CD14-positive monocyte (primary cell): Measurements from ENCODE around the gene LRBA. TPM values are rescaled to one million over a fixed set of nuclear protein-coding genes. Genes with fewer than 3 reads are reported as not detected.

Source experiments
- DNase-seq, 3 donors: peaks; one replicate each; pipeline ENCODE4 v3.0.0-alpha.2; 2011 to 2022
- H2AFZ ChIP-seq: 2 replicates; pipeline ENCODE4 v1.6.0; 2012; ENCODE audit warnings: mild to moderate bottlenecking, low read depth, low read length, inconsistent platforms; ENCODE audit not compliant: insufficient read depth, poor library complexity, severe bottlenecking
- H3K27ac ChIP-seq, 2 donors: 1 replicate in 1 of 2; 2 replicates in 1 of 2; pipeline ENCODE4 v1.5.1; 2012 to 2013; ENCODE audit warnings: low read length in 2 of 2, control low read depth in 1 of 2, inconsistent platforms in 1 of 2, low read depth in 1 of 2, mild to moderate bottlenecking in 1 of 2
- H3K27me3 ChIP-seq, 2 donors: one replicate each; pipeline versions ENCODE4 v1.6.0 to v1.6.1; 2011 to 2013; ENCODE audit warnings: low read length in 2 of 2; ENCODE audit not compliant: control insufficient read depth in 2 of 2, insufficient read depth in 2 of 2
- H3K36me3 ChIP-seq, 2 donors: replicated peaks in 1 of 2; 1 replicate in 1 of 2; 2 replicates in 1 of 2; pipeline versions ENCODE4 v1.5.1 to v1.6.1; 2012 to 2013; ENCODE audit warnings: low read length in 2 of 2, control low read depth in 1 of 2, inconsistent platforms in 1 of 2, mild to moderate bottlenecking in 1 of 2; ENCODE audit not compliant: insufficient read depth in 2 of 2, control insufficient read depth in 1 of 2
- H3K4me1 ChIP-seq, 2 donors: 1 replicate in 1 of 2; 2 replicates in 1 of 2; pipeline versions ENCODE4 v1.5.1 to v1.6.1; 2012 to 2013; ENCODE audit warnings: low read length in 2 of 2, control low read depth in 1 of 2, inconsistent platforms in 1 of 2, mild to moderate bottlenecking in 1 of 2, moderate library complexity in 1 of 2; ENCODE audit not compliant: insufficient read depth in 2 of 2, control insufficient read depth in 1 of 2
- H3K4me2 ChIP-seq: replicated peaks from 2 replicates; pipeline ENCODE3; 2012; ENCODE audit warnings: low read length, moderate library complexity, mild to moderate bottlenecking; ENCODE audit not compliant: poor library complexity, severe bottlenecking; ENCODE audit errors: extremely low read depth
- H3K4me3 ChIP-seq, 3 experiments: fragments of 200-600 bp in 1 of 3; sonication (generic) in 1 of 3; replicated peaks in 1 of 3; 1 replicate in 2 of 3; 2 replicates in 1 of 3; pipeline ENCODE4 v1.5.1; 2011 to 2013; ENCODE audit warnings: low read length in 3 of 3, mild to moderate bottlenecking in 3 of 3, control low read depth in 2 of 3, low read depth in 2 of 3, inconsistent platforms in 1 of 3, moderate library complexity in 1 of 3
- H3K79me2 ChIP-seq: 2 replicates; pipeline ENCODE4 v1.6.0; 2012; ENCODE audit warnings: mild to moderate bottlenecking, control low read depth, inconsistent platforms, low read length, moderate library complexity; ENCODE audit not compliant: insufficient read depth
- H3K9ac ChIP-seq: 2 replicates; pipeline ENCODE4 v1.6.0; 2017; ENCODE audit warnings: low read length, mild to moderate bottlenecking; ENCODE audit not compliant: insufficient read depth, poor library complexity, severe bottlenecking
- H3K9me3 ChIP-seq, 2 donors: replicated peaks in 1 of 2; 1 replicate in 1 of 2; 2 replicates in 1 of 2; pipeline versions ENCODE4 v1.5.1 to v1.6.1; 2012 to 2013; ENCODE audit warnings: low read length in 2 of 2, control low read depth in 1 of 2; ENCODE audit not compliant: control insufficient read depth in 1 of 2, insufficient read depth in 1 of 2
- H4K20me1 ChIP-seq: 2 replicates; pipeline ENCODE4 v1.6.0; 2012; ENCODE audit warnings: mild to moderate bottlenecking, low read length, control low read depth, moderate library complexity; ENCODE audit not compliant: insufficient read depth
- H3K27ac Mint-ChIP-seq, 7 donors: one replicate each; pipeline ENCODE4 v1.8.0; 2020; ENCODE audit warnings: mild to moderate bottlenecking in 7 of 7, mixed read lengths in 7 of 7, moderate library complexity in 6 of 7, inconsistent platforms in 2 of 7
- H3K27me3 Mint-ChIP-seq, 3 donors: one replicate each; pipeline ENCODE4 v1.8.0; 2021 to 2022; ENCODE audit warnings: low read depth in 3 of 3, mild to moderate bottlenecking in 3 of 3, mixed read lengths in 3 of 3, moderate library complexity in 3 of 3, inconsistent platforms in 1 of 3
- H3K36me3 Mint-ChIP-seq, 2 donors: one replicate each; pipeline ENCODE4 v1.8.0; 2020; ENCODE audit warnings: mixed read lengths in 2 of 2, inconsistent platforms in 1 of 2, mild to moderate bottlenecking in 1 of 2
- H3K4me1 Mint-ChIP-seq: one replicate; pipeline ENCODE4 v1.8.0; 2020; ENCODE audit warnings: mild to moderate bottlenecking, mixed read lengths
- H3K4me3 Mint-ChIP-seq, 2 donors: one replicate each; pipeline ENCODE4 v1.8.0; 2020; ENCODE audit warnings: mild to moderate bottlenecking in 2 of 2, mixed read lengths in 2 of 2, moderate library complexity in 1 of 2
- H3K9me3 Mint-ChIP-seq, 7 donors: one replicate each; pipeline ENCODE4 v1.8.0; 2020 to 2022; ENCODE audit warnings: mixed read lengths in 7 of 7, mild to moderate bottlenecking in 6 of 7, moderate library complexity in 6 of 7, inconsistent platforms in 2 of 7
- CTCF ChIP-seq: fragments of 200-600 bp; IDR thresholded peaks from one replicate; pipeline ENCODE4 v1.8.0; 2022; ENCODE audit warnings: antibody characterized with exemption, mild to moderate bottlenecking
- WGBS: methylation state at CpG from one replicate; pipeline ENCODE4 v1.1.5; 2013; ENCODE audit warnings: missing lambda C conversion rate; ENCODE audit not compliant: insufficient coverage; 5-methylcytosine and 5-hydroxymethylcytosine counted together
- intact Hi-C, 2 donors: fragments of 100-400 bp; cut with micrococcal nuclease; formaldehyde crosslinking; loops; one replicate each; pipeline versions ENCODE4 v1.15.0 to v1.15.1; 2023
- polyA plus RNA-seq, 3 donors: library from polyadenylated mRNA; depleted of rRNA in 1 of 3; unstranded in 2 of 3; stranded (reverse) in 1 of 3; fragments of 300-500 nt in 2 of 3; fragments of >200 nt in 1 of 3; fragmentation: Illumina TruSeq in 2 of 3; gene quantifications; 1 replicate in 2 of 3; 2 replicates in 1 of 3; pipeline ENCODE4 v1.2.3, GENCODE V29; 2012 to 2021

LRBA gene
- polyA plus RNA-seq, 3 donors, result 1.5 to 5.5 (median 4.4) TPM

DNA sequence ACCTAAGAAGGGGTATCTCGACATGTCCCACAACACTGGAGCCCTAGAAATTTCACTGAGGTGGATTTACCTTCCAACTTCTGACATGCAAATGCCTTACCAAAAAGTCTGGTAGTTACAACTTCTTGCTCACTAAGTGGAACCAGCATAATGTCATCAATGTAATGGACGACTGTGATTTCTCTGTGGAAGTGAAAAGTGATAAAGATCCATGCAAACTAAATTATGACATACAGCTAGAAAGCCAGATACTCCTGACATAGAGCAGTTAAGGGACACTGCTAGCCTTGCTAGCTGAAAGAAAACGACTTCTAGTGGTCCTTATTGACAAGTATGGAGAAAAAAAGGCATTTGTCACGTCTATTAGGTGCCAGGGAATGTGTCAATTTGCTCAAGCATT lies 242.1 kb downstream of the LRBA start:
- DNase-seq, result no peak
- Histone ChIP-seq H4K20me1 (no peaks in the 10 kb centered on the region), H3K27ac (no peak overlapping the region), H2AFZ (no peak overlapping the region), H3K4me1 (no peaks in the 10 kb centered on the region), H3K27me3 (no peaks in the 10 kb centered on the region), H3K4me2 (no peak overlapping the region), H3K4me3 (no peak overlapping the region), H3K36me3 (no peaks in the 10 kb centered on the region), H3K79me2 (no peaks in the 10 kb centered on the region), H3K9ac (no peak overlapping the region), H3K9me3 (no peaks in the 10 kb centered on the region)
- H3K27me3 Mint-ChIP-seq, result no peaks in the 10 kb centered on the region
- no peak overlapping the region for H3K27ac Mint-ChIP-seq
- H3K4me1 Mint-ChIP-seq, result peaks cover 10% of the 10 kb centered on the region
- intact Hi-C loops, result no loop called here
- peaks cover 0 to 1% of the 10 kb centered on the region in 2 donors for H3K36me3 Mint-ChIP-seq
- H3K9me3 Mint-ChIP-seq, result peaks cover 0 to 2% (median 0%) of the 10 kb centered on the region in 7 donors
- WGBS, result 87% methylated on average over 2 of the region's 4 CpGs
- H3K4me3 Mint-ChIP-seq, result no peak overlapping the region
- no peak for TF ChIP-seq CTCF

DNA sequence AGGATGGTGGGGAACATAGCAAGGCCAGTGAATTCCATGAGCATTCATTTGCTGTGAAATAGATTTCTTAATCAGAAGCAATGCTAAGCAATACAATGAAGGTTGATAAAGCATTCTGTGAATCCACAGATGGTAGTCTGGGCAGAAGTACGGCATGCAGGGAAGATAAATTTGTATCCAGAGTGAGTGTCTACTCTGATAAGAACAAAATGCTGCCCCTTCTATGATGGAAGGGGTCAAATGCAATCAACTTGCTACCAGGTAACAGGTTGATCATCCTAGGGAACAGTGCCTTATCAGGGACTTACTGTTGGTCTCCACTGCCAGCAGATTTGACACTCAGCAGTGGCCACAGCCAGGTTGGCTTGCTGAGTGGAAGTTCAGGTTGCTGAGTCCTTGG lies 243.7 kb downstream of the LRBA start:
- Mint-ChIP-seq H3K36me3 (peaks cover 0 to 1% of the 10 kb centered on the region in 2 donors), H3K4me1 (peaks cover 10% of the 10 kb centered on the region), H3K27me3 (no peaks in the 10 kb centered on the region), H3K27ac (no peak overlapping the region), H3K9me3 (peaks cover 0 to 4% (median 0%) of the 10 kb centered on the region in 7 donors), H3K4me3 (no peak overlapping the region)
- Histone ChIP-seq H3K79me2 (no peaks in the 10 kb centered on the region), H4K20me1 (no peaks in the 10 kb centered on the region), H3K27ac (no peak overlapping the region), H3K4me2 (no peak overlapping the region), H3K27me3 (no peaks in the 10 kb centered on the region), H3K4me3 (no peak overlapping the region), H2AFZ (no peak overlapping the region), H3K9me3 (no peaks in the 10 kb centered on the region), H3K9ac (no peak overlapping the region), H3K4me1 (no peaks in the 10 kb centered on the region), H3K36me3 (no peaks in the 10 kb centered on the region)
- no peak for TF ChIP-seq CTCF
- DNase-seq, result no peak
- 100% methylated on average over 1 of the region's 1 CpG for WGBS
- intact Hi-C loops, result no loop called here
